ENCODE measurements around the gene OTX1. TPM values are rescaled to one million over a fixed set of nuclear protein-coding genes. Genes with fewer than 3 reads are reported as not detected.
"Not testable (repeated sequence)": the region's sequence is repeated elsewhere in the genome, so short reads cannot be mapped to it uniquely, and the experiment has no call there.

Gene OTX1
- total RNA-seq, 2 donors from 2014 or later, result not detected

DNA sequence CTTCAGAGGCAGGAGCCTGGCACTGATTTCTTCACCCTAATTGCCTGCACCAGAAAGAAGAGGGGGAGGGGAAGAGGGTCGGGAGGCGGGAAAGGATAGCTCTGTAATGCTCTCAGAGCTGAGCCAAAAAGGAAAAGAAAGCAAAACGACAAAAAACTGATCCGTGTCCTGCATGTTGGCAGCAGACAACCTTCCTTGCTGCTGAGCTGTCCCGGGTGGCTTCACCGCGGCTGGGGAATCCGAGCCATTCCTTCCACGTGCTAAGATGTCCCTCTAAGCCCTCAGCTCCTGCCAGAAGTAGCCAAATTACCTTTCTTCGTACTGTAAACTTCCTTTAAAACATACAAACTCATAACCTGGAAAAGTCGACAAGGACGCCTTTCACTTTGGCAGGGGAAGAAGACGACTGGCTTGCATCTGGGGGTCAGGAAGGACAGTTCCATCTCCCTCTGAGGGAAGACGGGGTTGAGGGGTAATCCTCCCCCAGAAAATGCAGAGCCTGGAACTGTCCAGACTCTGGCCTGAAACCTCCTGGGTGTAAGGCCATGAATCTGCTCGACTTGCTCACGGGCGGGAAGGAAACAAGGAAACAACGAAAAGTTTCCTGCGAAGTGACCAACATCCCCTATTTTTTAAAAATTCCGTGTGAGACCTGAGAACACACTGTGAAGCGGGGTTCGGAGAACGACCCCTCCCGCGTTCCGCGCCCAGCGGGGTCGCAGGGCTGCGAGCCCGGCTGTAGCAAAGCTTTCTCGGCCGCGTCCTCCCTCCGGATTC, 7.7 kb downstream of the OTX1 start:
- DNase-seq (no peak), ATAC-seq (no peak)
- Mint-ChIP-seq H3K36me3 (ENCODE audit: low read depth) (peaks cover 6% of the 10 kb centered on the region), H3K4me3 (peak overlapping the region; percentile 75), H3K4me1 (peaks cover 28% of the 10 kb centered on the region), H3K27me3 (peaks cover 74% of the 10 kb centered on the region), H3K27ac (no peak overlapping the region)
- H3K9me3 ChIP-seq (ENCODE audit: control insufficient read depth, low read length, poor library complexity, severe bottlenecking), result peaks cover 3% of the 10 kb centered on the region

GRCh38 chr2:63058921-63059792, 8.5 kb downstream of the OTX1 start:
- peaks cover 3% of the 10 kb centered on the region for H3K9me3 ChIP-seq (ENCODE audit: control insufficient read depth, low read length, poor library complexity, severe bottlenecking)
- Mint-ChIP-seq H3K27me3 (peaks cover 74% of the 10 kb centered on the region), H3K27ac (no peak overlapping the region), H3K4me1 (peaks cover 24% of the 10 kb centered on the region), H3K36me3 (ENCODE audit: low read depth) (peaks cover 6% of the 10 kb centered on the region), H3K4me3 (peak overlapping the region; percentile 75)
- peak; percentile 21 for ATAC-seq
- DNase-seq, result no peak

DNA sequence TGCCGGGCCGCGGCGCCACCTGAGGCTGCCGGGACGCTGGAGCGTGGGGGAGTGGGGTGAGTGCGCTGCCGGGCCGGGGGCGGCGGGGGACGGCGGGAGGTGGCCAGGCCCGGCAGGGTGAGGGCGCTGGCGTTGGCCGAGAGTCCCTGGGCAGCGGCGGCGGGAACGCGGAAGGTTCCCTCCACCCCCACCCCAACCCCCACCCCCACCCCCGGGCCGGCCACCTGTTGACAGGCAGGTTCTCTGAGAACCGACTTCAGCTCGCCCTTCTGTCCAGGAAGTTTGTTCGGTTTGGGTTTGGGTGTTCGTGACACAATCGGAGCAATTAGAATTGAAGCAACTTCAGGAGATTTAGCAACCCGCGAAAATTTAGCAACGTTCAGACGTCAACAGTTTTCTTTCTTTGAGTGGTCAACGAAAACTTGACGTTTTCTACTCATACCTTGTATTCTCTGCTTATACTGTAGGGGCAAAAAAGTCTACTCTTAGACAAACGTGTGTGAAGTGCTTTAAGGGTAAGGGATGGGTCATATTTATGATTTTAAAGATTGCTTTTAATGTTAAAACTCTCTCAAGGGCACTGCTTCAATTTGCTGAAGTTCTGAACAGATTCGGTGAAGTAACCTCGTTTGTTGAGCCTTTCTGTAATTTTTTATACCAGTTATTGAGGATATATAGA, 9.3 kb downstream of the OTX1 start:
- H3K9me3 ChIP-seq (ENCODE audit: control insufficient read depth, low read length, poor library complexity, severe bottlenecking), result peaks cover 3% of the 10 kb centered on the region
- peaks cover 72% of the 10 kb centered on the region for H3K27me3 Mint-ChIP-seq
- H3K36me3 Mint-ChIP-seq (ENCODE audit: low read depth), result peaks cover 6% of the 10 kb centered on the region
- H3K27ac Mint-ChIP-seq, result no peak overlapping the region
- H3K4me1 Mint-ChIP-seq, result peaks cover 22% of the 10 kb centered on the region
- peak overlapping the region; percentile 31 for H3K4me3 Mint-ChIP-seq
- DNase-seq (no peak), ATAC-seq (no peak)

- Mint-ChIP-seq H3K4me1 (peaks cover 22% of the 10 kb centered on the region), H3K4me3 (no peak overlapping the region), H3K27me3 (peaks cover 68% of the 10 kb centered on the region), H3K27ac (no peak overlapping the region), H3K36me3 (ENCODE audit: low read depth) (peaks cover 6% of the 10 kb centered on the region)
- ATAC-seq (no peak), DNase-seq (no peak)
- H3K9me3 ChIP-seq (ENCODE audit: control insufficient read depth, low read length, poor library complexity, severe bottlenecking), result peaks cover 3% of the 10 kb centered on the region
Measured at GRCh38 chr2:63060472-63060991, 9.9 kb downstream of the OTX1 start.

GRCh38 chr2:63064197-63064596, 13.6 kb downstream of the OTX1 start:
- Mint-ChIP-seq H3K27ac (no peak overlapping the region), H3K4me3 (no peak overlapping the region), H3K36me3 (ENCODE audit: low read depth) (peaks cover 4% of the 10 kb centered on the region), H3K4me1 (peaks cover 3% of the 10 kb centered on the region), H3K27me3 (peaks cover 56% of the 10 kb centered on the region)
- DNase-seq (no peak), ATAC-seq (no peak)
- H3K9me3 ChIP-seq (ENCODE audit: control insufficient read depth, low read length, poor library complexity, severe bottlenecking), result peaks cover 3% of the 10 kb centered on the region

- no peak overlapping the region for H3K27ac Mint-ChIP-seq
- peaks cover 3% of the 10 kb centered on the region for H3K4me1 Mint-ChIP-seq
- peaks cover 3% of the 10 kb centered on the region for H3K9me3 ChIP-seq (ENCODE audit: control insufficient read depth, low read length, poor library complexity, severe bottlenecking)
- H3K27me3 Mint-ChIP-seq, result peaks cover 61% of the 10 kb centered on the region
- DNase-seq (no peak), ATAC-seq (no peak)
- peaks cover 4% of the 10 kb centered on the region for H3K36me3 Mint-ChIP-seq (ENCODE audit: low read depth)
- H3K4me3 Mint-ChIP-seq, result no peak overlapping the region
Measured at GRCh38 chr2:63064661-63065060, 14.0 kb downstream of the OTX1 start.

GRCh38 chr2:63066265-63066664, 15.6 kb downstream of the OTX1 start:
- peaks cover 2% of the 10 kb centered on the region for H3K36me3 Mint-ChIP-seq (ENCODE audit: low read depth)
- H3K4me1 Mint-ChIP-seq, result no peaks in the 10 kb centered on the region
- peaks cover 54% of the 10 kb centered on the region for H3K27me3 Mint-ChIP-seq
- no peak for DNase-seq
- peaks cover under 1% of the 10 kb centered on the region for H3K9me3 ChIP-seq (ENCODE audit: control insufficient read depth, low read length, poor library complexity, severe bottlenecking)
- no peak for ATAC-seq
- no peak overlapping the region for H3K4me3 Mint-ChIP-seq
- H3K27ac Mint-ChIP-seq, result no peak overlapping the region

DNA sequence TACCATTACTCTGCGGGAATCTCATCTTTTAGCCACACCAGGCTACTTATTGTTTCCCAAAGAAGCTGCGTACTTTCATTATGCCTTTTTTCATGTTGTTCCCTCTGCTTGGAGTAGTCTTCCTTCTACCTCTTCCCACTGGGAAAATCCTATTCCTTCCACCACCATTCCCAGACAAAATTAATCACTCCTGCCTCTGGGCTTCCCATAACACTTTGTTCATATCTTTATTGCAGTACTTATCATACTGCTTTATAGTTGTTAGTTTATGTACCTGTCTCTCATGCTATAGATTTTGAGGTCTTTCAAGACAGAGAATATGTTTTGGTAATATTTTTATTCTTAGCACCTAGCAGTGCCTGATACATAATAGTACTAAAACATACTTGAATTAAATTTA, 16.2 kb downstream of the OTX1 start:
- Mint-ChIP-seq H3K4me1 (no peaks in the 10 kb centered on the region), H3K36me3 (ENCODE audit: low read depth) (peaks cover 2% of the 10 kb centered on the region), H3K4me3 (no peak overlapping the region), H3K27ac (no peak overlapping the region), H3K27me3 (peaks cover 48% of the 10 kb centered on the region)
- ATAC-seq (no peak), DNase-seq (no peak)
- H3K9me3 ChIP-seq (ENCODE audit: control insufficient read depth, low read length, poor library complexity, severe bottlenecking), result no peaks in the 10 kb centered on the region

GRCh38 chr2:63071664-63072063, 21.0 kb downstream of the OTX1 start:
- H3K4me3 Mint-ChIP-seq, result no peak overlapping the region
- no peaks in the 10 kb centered on the region for H3K9me3 ChIP-seq (ENCODE audit: control insufficient read depth, low read length, poor library complexity, severe bottlenecking)
- H3K36me3 Mint-ChIP-seq (ENCODE audit: low read depth), result peaks cover 2% of the 10 kb centered on the region
- H3K27me3 Mint-ChIP-seq, result peaks cover 43% of the 10 kb centered on the region
- ATAC-seq (no peak), DNase-seq (no peak)
- H3K4me1 Mint-ChIP-seq, result no peaks in the 10 kb centered on the region
- H3K27ac Mint-ChIP-seq, result no peak overlapping the region

DNA sequence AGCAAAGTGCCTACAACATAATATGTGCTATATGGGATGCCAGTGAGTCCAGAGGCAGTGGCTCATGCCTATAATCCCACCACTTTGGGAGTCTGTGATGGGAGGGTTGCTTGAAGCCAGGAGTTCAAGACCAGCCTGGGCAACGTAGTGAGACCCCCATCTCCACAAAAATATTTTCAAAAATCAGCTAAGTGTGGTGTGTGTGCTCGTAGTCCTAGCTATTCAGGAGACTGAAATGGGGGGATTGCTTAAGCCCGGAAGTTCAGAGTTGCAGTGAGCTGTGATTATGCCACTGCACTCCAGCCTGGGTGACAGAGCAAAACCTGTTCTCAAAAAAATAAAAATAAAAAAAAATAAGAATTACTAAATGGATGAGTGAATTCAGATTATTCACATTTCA, 23.4 kb downstream of the OTX1 start:
- no peaks in the 10 kb centered on the region for H3K36me3 Mint-ChIP-seq (ENCODE audit: low read depth)
- no peak overlapping the region for H3K27ac Mint-ChIP-seq
- H3K9me3 ChIP-seq (ENCODE audit: control insufficient read depth, low read length, poor library complexity, severe bottlenecking), result no peaks in the 10 kb centered on the region
- DNase-seq (no peak), ATAC-seq (no peak)
- peaks cover 49% of the 10 kb centered on the region for H3K27me3 Mint-ChIP-seq
- no peak overlapping the region for H3K4me3 Mint-ChIP-seq
- no peaks in the 10 kb centered on the region for H3K4me1 Mint-ChIP-seq

GRCh38 chr2:63074399-63074798, 23.8 kb downstream of the OTX1 start:
- H3K9me3 ChIP-seq (ENCODE audit: control insufficient read depth, low read length, poor library complexity, severe bottlenecking); H3K4me1 Mint-ChIP-seq; H3K4me3 Mint-ChIP-seq; H3K36me3 Mint-ChIP-seq (ENCODE audit: low read depth); ATAC-seq; H3K27ac Mint-ChIP-seq; DNase-seq: not testable (repeated sequence)
- peaks cover 46% of the 10 kb centered on the region for H3K27me3 Mint-ChIP-seq

DNA sequence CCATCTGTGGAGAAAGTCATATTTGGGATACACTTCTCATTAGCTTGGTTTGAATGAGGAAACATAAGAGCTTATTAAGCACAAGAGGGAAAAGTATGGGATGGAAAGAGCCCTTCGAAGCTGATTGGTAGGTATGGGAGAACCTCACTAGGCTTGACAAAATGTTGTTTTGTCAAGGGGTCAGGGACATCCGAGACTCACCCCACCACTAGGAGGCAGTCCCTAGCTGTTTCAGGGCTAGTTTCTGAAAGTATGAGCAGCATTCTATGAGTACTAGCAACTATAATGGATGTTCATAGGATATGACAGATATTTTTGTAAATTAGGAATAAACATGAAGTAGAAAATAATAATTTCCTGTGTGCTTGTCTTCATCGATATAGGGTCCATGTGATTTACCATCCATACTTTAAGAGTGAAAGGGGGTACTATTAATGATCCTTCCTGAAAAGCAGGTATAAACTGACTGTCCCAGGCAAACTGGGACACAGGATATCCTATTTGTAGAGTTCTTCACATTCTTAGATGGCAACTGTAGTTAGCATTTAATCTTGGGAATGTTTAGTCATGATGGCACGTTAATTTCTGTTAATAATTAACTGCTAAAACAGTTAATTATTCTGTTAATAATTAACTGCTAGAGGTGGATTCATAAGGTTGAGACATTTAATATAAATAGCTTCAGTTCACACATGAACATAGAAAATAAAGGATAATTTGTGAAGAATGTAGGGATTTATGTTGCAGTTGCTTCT, 28.4 kb downstream of the OTX1 start:
- Mint-ChIP-seq H3K4me1 (no peaks in the 10 kb centered on the region), H3K4me3 (no peak overlapping the region), H3K27me3 (peaks cover 36% of the 10 kb centered on the region), H3K36me3 (ENCODE audit: low read depth) (no peaks in the 10 kb centered on the region), H3K27ac (no peak overlapping the region)
- H3K9me3 ChIP-seq (ENCODE audit: control insufficient read depth, low read length, poor library complexity, severe bottlenecking), result no peaks in the 10 kb centered on the region
- ATAC-seq (no peak), DNase-seq (no peak)
